Dermis microvascular lymphatic vessel endothelial cell (primary cell): ENCODE results near the gene SPRYD3. TPM values are rescaled to one million over a fixed set of nuclear protein-coding genes. Genes with fewer than 3 reads are reported as not detected.

ENCODE experiments used
- DNase-seq, 2 donors: peaks; one replicate each; pipeline versions ENCODE4 v3.0.0 to v3.0.0-alpha.2; 2010; ENCODE audit warnings: low read depth in 2 of 2
- total RNA-seq: library from RNA; depleted of rRNA; stranded (reverse); fragments of >200 nt; gene quantifications from 2 replicates; pipeline ENCODE4 v1.2.1, GENCODE V29; 2014

SPRYD3 gene
- total RNA-seq, 1 donor from 2014 or later: 9.8 TPM

DNA sequence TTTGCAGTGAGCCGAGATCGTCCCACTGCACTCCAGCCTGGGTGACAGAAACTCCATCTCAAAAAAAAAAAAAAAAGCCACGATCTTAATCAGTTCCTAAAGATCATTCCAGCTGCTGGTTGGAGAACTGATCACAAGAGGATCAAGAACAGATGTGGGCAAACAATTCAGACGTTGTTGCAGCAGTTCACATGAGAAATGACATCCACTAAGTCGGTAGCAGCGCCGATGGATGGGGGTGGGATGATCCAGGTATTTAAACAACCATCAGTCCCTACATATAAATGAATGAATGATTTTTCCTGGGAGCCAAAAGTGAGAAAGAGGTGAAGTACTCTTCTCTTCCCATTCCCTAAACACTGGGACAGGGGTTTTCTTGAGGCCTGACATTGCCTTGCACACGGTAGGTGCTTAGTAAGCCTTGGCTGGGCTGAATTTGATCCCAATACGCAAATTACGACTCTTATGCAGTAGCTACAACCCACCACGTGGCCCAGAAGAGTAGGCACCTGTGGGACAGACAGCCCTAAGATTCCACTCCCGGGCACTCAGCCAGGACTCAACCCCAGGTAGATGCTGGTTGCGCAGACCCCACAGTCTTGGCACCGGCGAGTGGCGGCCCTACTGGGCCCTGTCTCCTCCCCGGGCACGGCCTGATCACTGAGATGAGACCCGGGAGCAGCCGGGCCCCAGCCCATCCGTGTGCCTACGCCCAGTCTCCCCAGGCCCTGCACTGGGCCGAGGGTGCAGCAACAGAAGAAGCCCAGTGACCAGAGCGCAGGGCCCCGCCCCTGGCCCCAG is 565 bp downstream of the SPRYD3 start:
- DNase-seq: peak in 1 of 2 donors; percentile 32

DNA sequence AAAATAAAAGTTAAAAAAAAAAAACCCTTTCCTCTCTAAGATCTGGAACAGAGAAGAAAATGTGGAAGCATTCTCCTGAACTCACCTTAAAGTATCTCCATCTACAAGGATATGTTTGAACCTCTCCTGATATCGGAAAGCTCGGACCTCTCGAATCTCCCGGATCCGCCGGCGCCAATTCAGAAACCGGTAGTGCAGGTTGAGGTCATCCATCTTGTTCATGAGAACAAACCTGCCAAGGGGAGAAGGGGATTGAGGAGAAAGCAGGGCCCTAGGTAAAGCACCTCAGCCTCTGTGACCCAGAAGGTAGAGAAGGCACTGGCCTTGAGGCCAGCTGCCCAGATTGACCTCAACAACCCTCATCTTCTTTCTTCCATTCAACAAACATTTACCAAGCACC is 2.2 kb downstream of the SPRYD3 start:
- no peak for DNase-seq

GRCh38 chr12:53076461-53076860 is 2.7 kb downstream of the SPRYD3 start:
- no peak for DNase-seq

GRCh38 chr12:53074999-53075370 is 4.2 kb downstream of the SPRYD3 start:
- DNase-seq: no peak

- no peak for DNase-seq
Measured at GRCh38 chr12:53074283-53074998, 4.7 kb downstream of the SPRYD3 start.

DNA sequence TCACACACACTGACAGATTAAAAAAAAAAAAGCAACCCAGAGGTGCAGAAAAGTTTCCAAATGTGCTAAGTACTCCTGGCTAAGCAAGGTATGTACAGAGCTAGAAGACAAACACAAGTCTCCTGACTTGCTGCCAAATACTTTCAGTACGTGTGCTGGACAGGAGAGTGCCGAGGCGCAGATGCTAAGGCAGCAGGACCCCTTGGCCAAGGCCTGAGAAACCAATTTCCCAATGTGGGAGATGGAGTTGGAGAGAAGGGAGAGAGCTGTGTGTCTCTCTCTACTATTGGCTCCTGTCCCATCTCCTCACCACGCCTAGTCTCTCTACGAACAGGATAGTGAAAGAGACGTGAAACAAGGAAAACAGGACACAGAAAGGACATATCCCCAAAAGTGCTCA is 5.3 kb downstream of the SPRYD3 start:
- no peak for DNase-seq

- DNase-seq: no peak
Measured at GRCh38 chr12:53071591-53072551, 7.3 kb downstream of the SPRYD3 start.

DNA sequence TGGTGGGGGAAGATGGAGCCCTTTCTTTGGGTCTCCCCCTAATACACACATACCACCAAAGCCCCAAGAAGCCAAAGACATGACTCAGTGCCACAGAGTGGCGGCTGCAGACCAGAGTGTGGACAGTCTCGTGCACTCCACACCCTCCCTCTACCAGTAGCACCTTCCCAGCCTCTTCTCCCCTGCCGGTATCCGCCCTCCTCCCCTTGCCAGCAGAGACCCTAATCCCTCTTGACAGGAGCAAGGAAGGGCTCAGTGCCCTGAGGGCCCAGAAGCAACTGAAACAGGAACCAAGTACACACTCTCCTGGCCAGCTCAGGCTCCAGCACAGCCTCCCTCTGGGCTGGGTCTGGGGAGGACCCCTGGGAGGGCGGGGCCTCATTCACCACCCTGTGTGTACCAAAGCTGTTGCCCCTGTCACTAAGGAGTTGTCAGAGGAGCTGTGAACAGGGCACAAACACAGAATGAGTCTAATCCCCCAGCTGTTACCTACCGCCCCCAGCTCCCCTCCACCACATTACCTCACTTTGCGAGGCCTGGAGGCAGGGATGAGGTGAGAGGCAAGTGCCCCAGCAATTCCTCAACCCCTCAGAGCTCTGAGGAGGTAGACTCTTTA is 8.2 kb downstream of the SPRYD3 start:
- no peak for DNase-seq

- no peak for DNase-seq
Measured at GRCh38 chr12:53069621-53070410, 9.4 kb downstream of the SPRYD3 start.

GRCh38 chr12:53068811-53069585 is 10.2 kb downstream of the SPRYD3 start:
- DNase-seq: no peak

DNA sequence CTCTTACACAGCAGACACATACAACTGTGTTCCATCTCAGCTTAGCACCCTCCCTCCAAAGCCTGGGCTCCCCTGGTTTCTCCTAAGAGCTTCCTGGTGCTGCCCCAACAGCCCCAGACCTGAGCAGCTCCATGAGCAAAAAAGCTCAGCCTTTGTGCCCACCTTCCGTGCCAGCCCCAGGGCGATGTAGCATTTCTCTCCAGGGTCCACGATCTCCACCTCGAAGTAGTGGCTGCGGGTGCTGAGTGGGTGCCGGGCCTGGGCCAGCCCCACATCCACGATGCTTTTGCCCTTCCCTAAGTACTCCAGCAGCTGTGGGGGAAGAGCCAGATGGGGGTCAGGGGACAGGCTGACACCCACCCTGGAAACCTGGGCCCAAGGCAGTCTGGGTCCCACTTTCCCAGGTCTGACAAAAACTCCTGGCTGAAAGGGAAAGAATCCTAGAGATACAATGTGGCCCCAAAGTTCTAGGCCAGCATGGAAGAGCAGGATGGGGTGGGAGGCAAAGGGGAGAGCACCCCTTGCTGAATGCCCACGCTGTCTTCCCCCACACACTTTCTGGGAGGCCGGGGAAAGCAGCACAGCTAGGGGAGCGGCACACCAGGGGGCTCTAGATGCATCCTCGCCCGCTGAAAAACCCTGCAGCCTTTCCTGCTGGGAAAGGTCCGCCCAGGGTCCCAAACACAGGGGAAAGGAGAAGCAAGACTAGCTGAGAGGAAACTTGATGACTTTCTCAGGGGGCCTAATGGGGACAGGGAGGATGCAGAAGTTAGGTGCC is 11.0 kb downstream of the SPRYD3 start:
- DNase-seq: no peak

- DNase-seq: no peak
Measured at GRCh38 chr12:53067074-53067992, 11.9 kb downstream of the SPRYD3 start.

DNA sequence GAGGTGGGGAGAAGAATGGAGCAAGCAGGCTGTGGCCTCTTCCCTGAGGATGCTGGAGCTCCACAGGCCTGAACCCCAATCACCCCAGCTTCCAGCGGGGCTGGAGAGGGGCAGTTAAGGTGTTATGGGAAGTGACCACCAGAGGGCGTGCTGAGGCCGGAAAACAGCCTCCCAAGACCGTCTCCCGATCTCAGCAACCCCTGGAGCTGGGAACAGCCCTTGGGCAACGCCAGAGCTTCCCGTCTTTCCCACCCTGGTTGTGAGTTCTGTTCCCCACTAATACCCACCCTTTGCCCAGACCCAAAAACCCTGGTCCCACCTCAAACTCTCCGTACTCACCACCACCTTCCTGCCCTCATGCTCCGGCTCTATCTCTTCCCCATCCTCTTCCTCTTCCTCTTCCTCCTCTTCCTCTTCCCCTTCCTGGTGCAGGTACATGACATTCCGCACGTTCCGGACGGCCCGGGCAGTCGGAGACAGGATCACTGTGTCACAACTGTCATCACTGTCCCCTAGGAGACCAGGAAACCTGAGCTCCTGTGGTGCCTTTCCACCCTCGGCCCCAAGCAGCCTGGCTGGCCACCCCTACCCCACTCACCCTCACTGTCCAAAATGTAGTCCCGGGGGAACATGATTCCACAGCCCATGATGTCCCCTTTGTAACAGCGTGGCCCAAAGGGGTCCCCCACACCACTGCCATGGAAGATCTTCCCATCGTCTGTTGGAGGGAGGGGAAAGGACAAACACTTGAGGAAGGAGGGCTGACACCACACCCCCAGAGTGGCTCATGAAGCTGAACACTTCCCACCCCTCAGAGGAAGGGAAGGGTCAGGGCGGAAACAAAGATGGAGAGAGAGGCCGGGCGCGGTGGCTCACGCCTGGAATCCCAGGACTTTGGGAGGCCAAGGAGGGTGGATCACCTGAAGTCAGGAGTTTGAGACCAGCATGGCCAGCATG is 12.9 kb downstream of the SPRYD3 start:
- peak; percentile 46 to 80 for DNase-seq

DNA sequence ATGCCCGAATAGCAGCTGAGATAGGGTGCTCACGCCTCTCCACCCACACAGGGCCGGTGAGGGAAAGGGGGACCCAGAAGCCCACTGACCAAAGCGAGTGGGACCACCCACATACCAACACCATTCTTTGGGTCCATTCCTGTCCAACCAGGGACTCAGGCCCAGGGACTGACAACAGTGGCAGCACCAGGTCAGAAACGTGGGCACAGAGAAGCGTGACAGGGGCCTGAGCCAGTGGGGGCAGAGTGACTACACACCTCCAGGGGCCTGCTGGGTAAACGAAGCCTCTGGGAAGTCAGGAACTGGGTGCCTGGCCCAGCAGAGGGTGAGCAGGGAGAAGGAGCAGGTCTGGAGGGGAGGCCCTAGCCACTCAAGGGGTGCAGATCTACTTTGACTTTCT is 13.7 kb downstream of the SPRYD3 start:
- DNase-seq: no peak

GRCh38 chr12:53064613-53065436 is 14.4 kb downstream of the SPRYD3 start:
- DNase-seq: no peak
